SK-MEL-5 (cell line): Measurements from ENCODE around the gene XIRP1. TPM values are rescaled to one million over a fixed set of nuclear protein-coding genes. Genes with fewer than 3 reads are reported as not detected.

ENCODE experiments used
- DNase-seq: peaks from one replicate; pipeline ENCODE4 v3.0.0-alpha.2; 2016; ENCODE audit warnings: low read depth, low spot score
- in situ Hi-C: cut with HindIII; loops from 2 replicates; pipeline ENCODE4 v1.10.0; 2016; ENCODE audit warnings: low sequenced_read_pairs, high pct_unique_total_duplicates, low pct_unique_long_range_greater_than_20kb
- total RNA-seq: library from RNA; depleted of rRNA; stranded (reverse); fragments of >200 nt; shearing (Covaris generic); gene quantifications from 2 replicates; pipeline ENCODE4 v1.2.3, GENCODE V29; 2014

Gene XIRP1
- total RNA-seq, 1 experiment from 2014 or later, result 0.03 TPM

GRCh38 chr3:39190281-39191025 is 1.9 kb downstream of the XIRP1 start:
- DNase-seq, result no peak
- in situ Hi-C loops, result no loop called here

GRCh38 chr3:39189959-39190269 is 2.5 kb downstream of the XIRP1 start:
- DNase-seq, result peak; percentile 79
- in situ Hi-C loops, result no loop called here

- in situ Hi-C loops, result no loop called here
- no peak for DNase-seq
Measured at GRCh38 chr3:39189150-39189958, 3.0 kb downstream of the XIRP1 start.

GRCh38 chr3:39188271-39189149 is 3.9 kb downstream of the XIRP1 start:
- in situ Hi-C loops, result no loop called here
- DNase-seq, result no peak

GRCh38 chr3:39187372-39188155 is 4.8 kb downstream of the XIRP1 start:
- DNase-seq, result no peak
- in situ Hi-C loops, result no loop called here

GRCh38 chr3:39186692-39187151 is 5.7 kb downstream of the XIRP1 start:
- DNase-seq, result no peak
- in situ Hi-C loops, result no loop called here

- in situ Hi-C loops, result no loop called here
- no peak for DNase-seq
Measured at GRCh38 chr3:39185959-39186691, 6.3 kb downstream of the XIRP1 start.

GRCh38 chr3:39185326-39185958 is 7.0 kb downstream of the XIRP1 start:
- in situ Hi-C loops, result no loop called here

GRCh38 chr3:39184968-39185285 is 7.5 kb downstream of the XIRP1 start:
- in situ Hi-C loops, result no loop called here
- no peak for DNase-seq

More at GRCh38 chr3:39185326-39185958, 7.0 kb downstream of the XIRP1 start:
- no peak for DNase-seq

GRCh38 chr3:39184081-39184967 is 8.1 kb downstream of the XIRP1 start:
- DNase-seq, result no peak
- in situ Hi-C loops, result no loop called here

GRCh38 chr3:39183211-39184080 is 8.9 kb downstream of the XIRP1 start:
- DNase-seq, result no peak
- in situ Hi-C loops, result no loop called here

GRCh38 chr3:39181408-39182335 is 10.7 kb downstream of the XIRP1 start:
- in situ Hi-C loops, result no loop called here
- peak; percentile 48 for DNase-seq

GRCh38 chr3:39180546-39181346 is 11.6 kb downstream of the XIRP1 start:
- in situ Hi-C loops, result no loop called here
- DNase-seq, result no peak
